NCI-H345 treated with DMSO at 0.1 percent for 48 hours (cell line): ENCODE measurements around the gene XPO4.
"Not testable (repeated sequence)": the region's sequence is repeated elsewhere in the genome, so short reads cannot be mapped to it uniquely, and the experiment has no call there.

ENCODE experiments used
- DNase-seq: peaks from one replicate; lab custom pipeline; 2025; ENCODE audit not compliant: unreplicated experiment; lab: John Stamatoyannopoulos, UW

The XPO4 gene

GRCh38 chr13:20902438-20903163, at the start of gene XPO4:
TSS of gene XPO4 (minus strand) at chr13:20902746. CDS start at chr13:20902738, 8 bp downstream.
- peak; percentile 27 for DNase-seq

- DNase-seq = not testable (repeated sequence)
These were observed 45.5 kb upstream of the XPO4 start for GRCh38 chr13:20948001-20948400.

- no peak for DNase-seq
These were observed 43.4 kb upstream of the XPO4 start for GRCh38 chr13:20945952-20946383.

- no peak for DNase-seq
These were observed 40.5 kb upstream of the XPO4 start for GRCh38 chr13:20942938-20943559.

- DNase-seq = not testable (repeated sequence)
These were observed 38.0 kb upstream of the XPO4 start for GRCh38 chr13:20940511-20940910.

GRCh38 chr13:20940083-20940482, 37.5 kb upstream of the XPO4 start:
- DNase-seq = no peak

- DNase-seq = no peak
These were observed 37.1 kb upstream of the XPO4 start for GRCh38 chr13:20939662-20940061.

GRCh38 chr13:20938302-20938701, 35.8 kb upstream of the XPO4 start:
- DNase-seq = no peak

- DNase-seq = no peak
These were observed 25.2 kb upstream of the XPO4 start for GRCh38 chr13:20927596-20928257.

- not testable (repeated sequence) for DNase-seq
These were observed 22.8 kb upstream of the XPO4 start for GRCh38 chr13:20925395-20925790.

- peak; percentile 44 for DNase-seq
These were observed 22.3 kb upstream of the XPO4 start for GRCh38 chr13:20924758-20925394.

- no peak for DNase-seq
These were observed 20.7 kb upstream of the XPO4 start for GRCh38 chr13:20923272-20923671.

GRCh38 chr13:20921572-20921971, 19.0 kb upstream of the XPO4 start:
- no peak for DNase-seq

- DNase-seq = not testable (repeated sequence)
These were observed 13.1 kb upstream of the XPO4 start for GRCh38 chr13:20915676-20916075.

- DNase-seq = no peak
These were observed 8.5 kb upstream of the XPO4 start for GRCh38 chr13:20911037-20911436.

- no peak for DNase-seq
These were observed 6.4 kb upstream of the XPO4 start for GRCh38 chr13:20908714-20909497.

GRCh38 chr13:20904908-20905307, 2.4 kb upstream of the XPO4 start:
- no peak for DNase-seq

GRCh38 chr13:20903164-20903475, 574 bp upstream of the XPO4 start:
- DNase-seq = no peak

GRCh38 chr13:20901668-20902437, 693 bp downstream of the XPO4 start:
- DNase-seq = no peak

- DNase-seq = no peak
These were observed 8.3 kb downstream of the XPO4 start for GRCh38 chr13:20894245-20894644.
